Mesangial cell (primary cell): Measurements from ENCODE around the gene SETMAR. TPM values are rescaled to one million over a fixed set of nuclear protein-coding genes. Genes with fewer than 3 reads are reported as not detected.

Experiments
- total RNA-seq: library from RNA; depleted of rRNA; stranded (reverse); fragments of >200 nt; gene quantifications from 2 replicates; pipeline ENCODE4 v1.2.3, GENCODE V29; 2015

Gene SETMAR
- total RNA-seq: 6.8 and 11.2 TPM in 2 replicates

GRCh38 chr3:4303187-4304123 lies at the start of gene SETMAR:
Gene SETMAR (plus strand): TSS chr3:4303369. CDS start chr3:4303371, 2 bp downstream.

Other genes starting within 250 kb of the SETMAR start
- 47.1 and 142 TPM in 2 replicates for gene SUMF1, start 163.9 kb downstream of the SETMAR start, total RNA-seq
- 2.9 and 3.6 TPM in 2 replicates for gene ITPR1, start 190.0 kb downstream of the SETMAR start, total RNA-seq